Keratinocyte (primary cell): Measurements from ENCODE around the gene TOP1. TPM values are rescaled to one million over a fixed set of nuclear protein-coding genes. Genes with fewer than 3 reads are reported as not detected.

ENCODE experiments used
- DNase-seq: peaks from one replicate; pipeline ENCODE4 v3.0.0-alpha.2; 2011; ENCODE audit warnings: low read depth, missing footprints, low spot score
- FAIRE-seq: peaks from 2 replicates; lab custom pipeline; 2011; peaks lifted over from hg19 to GRCh38; lab: Jason Lieb, UNC
- H2AFZ ChIP-seq: 2 replicates; pipeline ENCODE4 v1.6.0; 2012; ENCODE audit warnings: low read length, control low read depth, inconsistent platforms; ENCODE audit not compliant: control insufficient read depth
- H3K27ac ChIP-seq: 2 replicates; pipeline ENCODE4 v1.5.1; 2011; ENCODE audit warnings: low read length; ENCODE audit not compliant: control insufficient read depth, insufficient read depth
- H3K27me3 ChIP-seq: 3 replicates; pipeline ENCODE4 v1.6.0; 2011; ENCODE audit warnings: low read length; ENCODE audit not compliant: control insufficient read depth, insufficient read depth; ENCODE audit errors: extremely low read depth
- H3K36me3 ChIP-seq, 2 experiments: 2 replicates in 1 of 2; 3 replicates in 1 of 2; pipeline ENCODE4 v1.5.1; 2011; ENCODE audit warnings: low read length in 2 of 2, mild to moderate bottlenecking in 1 of 2; ENCODE audit not compliant: control insufficient read depth in 2 of 2, insufficient read depth in 2 of 2; ENCODE audit errors: extremely low read depth in 1 of 2
- H3K4me1 ChIP-seq: 3 replicates; pipeline ENCODE4 v1.5.1; 2011; ENCODE audit warnings: low read length; ENCODE audit not compliant: control insufficient read depth, insufficient read depth; ENCODE audit errors: extremely low read depth
- H3K4me2 ChIP-seq: 3 replicates; pipeline ENCODE4 v1.6.0; 2011; ENCODE audit warnings: low read depth, low read length; ENCODE audit not compliant: control insufficient read depth, insufficient read depth; ENCODE audit errors: extremely low read depth
- H3K4me3 ChIP-seq, 3 experiments: fragments of 200-600 bp in 1 of 3; sonication (generic) in 1 of 3; 2 replicates in 2 of 3; 3 replicates in 1 of 3; pipeline ENCODE4 v1.5.1; 2011 to 2016; ENCODE audit warnings: low read length in 3 of 3, mild to moderate bottlenecking in 3 of 3, control low read depth in 2 of 3, inconsistent platforms in 1 of 3, low read depth in 1 of 3, mixed read lengths in 1 of 3, mixed run types in 1 of 3, moderate library complexity in 1 of 3; ENCODE audit not compliant: control insufficient read depth in 2 of 3, insufficient read depth in 2 of 3; ENCODE audit errors: extremely low read depth in 1 of 3
- H3K79me2 ChIP-seq: 2 replicates; pipeline ENCODE4 v1.6.0; 2012; ENCODE audit warnings: low read length; ENCODE audit not compliant: control insufficient read depth, insufficient read depth
- H3K9ac ChIP-seq: 3 replicates; pipeline ENCODE4 v1.6.0; 2011; ENCODE audit warnings: low read length; ENCODE audit not compliant: control insufficient read depth, insufficient read depth; ENCODE audit errors: extremely low read depth
- H3K9me1 ChIP-seq: 3 replicates; pipeline ENCODE4 v1.6.0; 2011; ENCODE audit warnings: low read length; ENCODE audit not compliant: control insufficient read depth, insufficient read depth; ENCODE audit errors: extremely low read depth
- H3K9me3 ChIP-seq: 2 replicates; pipeline ENCODE4 v1.5.1; 2012; ENCODE audit warnings: low read depth, low read length; ENCODE audit not compliant: control insufficient read depth
- H4K20me1 ChIP-seq: 3 replicates; pipeline ENCODE4 v1.6.0; 2011; ENCODE audit warnings: low read length; ENCODE audit not compliant: control insufficient read depth, insufficient read depth; ENCODE audit errors: extremely low read depth
- CTCF ChIP-seq, 3 experiments: IDR thresholded peaks in 1 of 3; conservative IDR thresholded peaks in 1 of 3; optimal IDR thresholded peaks in 1 of 3; 2 replicates in 2 of 3; 3 replicates in 1 of 3; pipeline versions ENCODE3 to v1.5.1; 2011; ENCODE audit warnings: low read length in 3 of 3, mild to moderate bottlenecking in 3 of 3, moderate library complexity in 2 of 3, control low read depth in 1 of 3, inconsistent platforms in 1 of 3; ENCODE audit not compliant: insufficient read depth in 2 of 3; ENCODE audit errors: extremely low read depth in 1 of 3
- EZH2 ChIP-seq: IDR thresholded peaks from one replicate; pipeline ENCODE4 v1.6.1; 2012; ENCODE audit warnings: inconsistent platforms, mild to moderate bottlenecking, low read length, moderate library complexity
- dilution Hi-C: fragments of 300-500 bp; cut with MboI; formaldehyde crosslinking; loops from one replicate; pipeline ENCODE4 v1.7.0; 2020; ENCODE audit warnings: low sequenced_read_pairs; ENCODE audit not compliant: extremely low pct_ligation_motif_present
- polyA plus RNA-seq, 5 experiments: library from polyadenylated mRNA; depleted of rRNA in 3 of 5; stranded (reverse) in 3 of 5; stranded (forward) in 1 of 5; unstranded in 1 of 5; fragments of >200 nt; gene quantifications; 1 replicate in 1 of 5; 2 replicates in 3 of 5; 3 replicates in 1 of 5; pipeline versions ENCODE4 v1.2.1 to v1.2.3, GENCODE V29; 2011 to 2012; ENCODE audit warnings: missing spikeins in 2 of 5, low read depth in 1 of 5, low replicate concordance in 1 of 5

Gene TOP1
- polyA plus RNA-seq, 1 donor (not counting 4 experiments of a cell fraction or from before 2014, with no cell fraction given), result 25.2 TPM

DNA sequence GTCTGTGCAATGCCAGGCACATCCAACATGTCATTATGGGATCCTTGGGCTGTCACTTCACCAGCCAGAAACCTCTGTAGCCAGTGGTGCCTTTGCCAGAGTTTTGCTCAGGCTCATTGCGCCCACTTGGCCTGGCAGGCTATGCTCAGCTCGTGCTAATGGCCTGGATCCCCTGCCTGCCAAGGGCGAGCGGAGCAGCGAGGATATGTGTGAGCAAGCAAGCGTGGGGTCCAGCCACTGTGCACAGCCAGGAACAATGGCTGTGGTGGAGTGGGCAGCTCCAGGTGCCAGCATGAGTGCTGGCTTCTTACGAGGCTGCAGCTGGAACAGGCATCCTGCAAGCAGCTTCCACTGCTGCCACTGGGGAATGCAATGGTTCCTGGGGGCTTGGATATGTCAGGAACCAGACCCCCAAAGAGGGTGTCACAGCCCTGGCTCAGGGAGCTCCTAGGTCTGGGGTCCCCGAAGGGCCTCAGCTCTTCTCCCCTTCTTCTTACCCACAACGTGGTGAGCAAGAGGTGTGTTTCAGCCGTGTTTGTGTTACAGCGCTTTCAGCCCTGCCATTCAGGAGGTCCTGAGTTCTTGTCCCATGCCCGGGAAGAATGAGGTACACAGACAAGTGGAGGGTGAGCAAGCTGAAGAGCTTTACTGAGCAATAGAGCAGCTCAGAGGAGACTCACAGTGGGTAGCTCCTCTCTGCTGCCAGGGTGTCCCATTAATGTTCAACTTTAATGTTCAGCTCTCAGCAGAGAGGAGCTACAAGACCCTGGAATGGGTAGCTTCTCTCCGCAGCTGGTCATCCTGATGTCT, 22.3 kb upstream of the TOP1 start:
- Histone ChIP-seq H3K9ac (no peak overlapping the region), H3K27ac (peak overlapping the region; percentile 99), H4K20me1 (no peaks in the 10 kb centered on the region), H3K4me3 (no peak overlapping the region), H3K79me2 (no peaks in the 10 kb centered on the region), H2AFZ (no peak overlapping the region), H3K4me1 (peaks cover 46% of the 10 kb centered on the region), H3K27me3 (no peaks in the 10 kb centered on the region), H3K36me3 (no peaks in the 10 kb centered on the region), H3K4me2 (no peak overlapping the region), H3K9me1 (peaks cover 2% of the 10 kb centered on the region), H3K9me3 (peaks cover 3% of the 10 kb centered on the region)
- dilution Hi-C loops, result no loop called here
- DNase-seq, result no peak
- no peak for TF ChIP-seq EZH2
- TF ChIP-seq CTCF (optimal IDR thresholded peaks at IDR 0.05 in 1 of 3, IDR thresholded peaks at IDR 0.05 in 1 of 3, conservative IDR thresholded peaks at IDR 0.05 in 1 of 3; ENCODE audit: extremely low read depth in 1 of 3, insufficient read depth in 2 of 3, low read length in 3 of 3), result no peak
- no peak for FAIRE-seq

GRCh38 chr20:41006936-41007474, 21.6 kb upstream of the TOP1 start:
- H3K9ac ChIP-seq, result no peak overlapping the region
- H3K79me2 ChIP-seq, result no peaks in the 10 kb centered on the region
- no peaks in the 10 kb centered on the region for H3K27me3 ChIP-seq
- H3K9me1 ChIP-seq, result peaks cover 2% of the 10 kb centered on the region
- H3K4me2 ChIP-seq, result no peak overlapping the region
- dilution Hi-C loops, result no loop called here
- DNase-seq (no peak), FAIRE-seq (no peak)
- H2AFZ ChIP-seq, result no peak overlapping the region
- peaks cover 3% of the 10 kb centered on the region for H3K9me3 ChIP-seq
- TF ChIP-seq EZH2 (no peak), CTCF (optimal IDR thresholded peaks at IDR 0.05 in 1 of 3, IDR thresholded peaks at IDR 0.05 in 1 of 3, conservative IDR thresholded peaks at IDR 0.05 in 1 of 3; ENCODE audit: extremely low read depth in 1 of 3, insufficient read depth in 2 of 3, low read length in 3 of 3) (no peak)
- no peaks in the 10 kb centered on the region for H4K20me1 ChIP-seq
- H3K4me1 ChIP-seq, result peaks cover 51% of the 10 kb centered on the region
- no peak overlapping the region for H3K27ac ChIP-seq
- H3K36me3 ChIP-seq, result no peaks in the 10 kb centered on the region
- no peak overlapping the region for H3K4me3 ChIP-seq
